Right ventricle myocardium superior (tissue), 1 donor: Measurements from ENCODE around the gene RPL39L. TPM values are rescaled to one million over a fixed set of nuclear protein-coding genes. Genes with fewer than 3 reads are reported as not detected.
"Not testable (repeated sequence)": the region's sequence is repeated elsewhere in the genome, so short reads cannot be mapped to it uniquely, and the experiment has no call there.

Experiments used
- ATAC-seq: fragments of 200-7000 bp; cut with Tn5 transposase; one replicate; pipeline ENCODE4 v1.9.1; 2020; ENCODE audit warnings: mild to moderate bottlenecking; ENCODE audit not compliant: poor library complexity
- DNase-seq: peaks from one replicate; pipeline ENCODE4 v3.0.0-alpha.2; 2020
- intact Hi-C: fragments of 100-400 bp; cut with DNase I; formaldehyde crosslinking; loops from one replicate; pipeline ENCODE4 v1.11.2; 2022
- total RNA-seq: library from RNA; stranded (reverse); fragmentation: NEBNext Ultra II Directional; extraction: Animal tissue kit (Norgen Biotek cat#: 25700); gene quantifications from one replicate; pipeline ENCODE4 v1.2.1, GENCODE V29; 2021
- donor health status: DM: no; HTN: yes; CAD: no; lungs with severe emphysema.

The RPL39L gene
- total RNA-seq, 1 donor from 2014 or later = 3.1 TPM

GRCh38 chr3:187150186-187150585 is 10.9 kb upstream of the RPL39L start:
- DNase-seq = no peak
- ATAC-seq = no peak
- intact Hi-C loops = no loop called here

GRCh38 chr3:187146389-187146788 is 7.1 kb upstream of the RPL39L start:
- DNase-seq (no peak), ATAC-seq (no peak)
- intact Hi-C loops = no loop called here

GRCh38 chr3:187145149-187145895 is 6.0 kb upstream of the RPL39L start:
- ATAC-seq (no peak), DNase-seq (no peak)
- intact Hi-C loops = no loop called here

GRCh38 chr3:187139895-187140253 is 578 bp upstream of the RPL39L start:
- intact Hi-C loops = no loop called here
- DNase-seq (no peak), ATAC-seq (no peak)

GRCh38 chr3:187136936-187137335 is 2.4 kb downstream of the RPL39L start:
- no peak for ATAC-seq
- DNase-seq = no peak
- intact Hi-C loops = no loop called here

- intact Hi-C loops = no loop called here
- DNase-seq (no peak), ATAC-seq (no peak)
Measured at GRCh38 chr3:187136337-187136736, 3.0 kb downstream of the RPL39L start.

- intact Hi-C loops, ATAC-seq, DNase-seq: not testable (repeated sequence)
Measured at GRCh38 chr3:187135172-187135690, 4.1 kb downstream of the RPL39L start.

GRCh38 chr3:187133181-187133580 is 6.1 kb downstream of the RPL39L start:
- intact Hi-C loops, ATAC-seq, DNase-seq: not testable (repeated sequence)

GRCh38 chr3:187132666-187133065 is 6.6 kb downstream of the RPL39L start:
- DNase-seq (no peak), ATAC-seq (no peak)
- intact Hi-C loops = no loop called here

- intact Hi-C loops = no loop called here
- DNase-seq (no peak), ATAC-seq (no peak)
Measured at GRCh38 chr3:187131981-187132380, 7.3 kb downstream of the RPL39L start.

- no peak for DNase-seq
- peak; percentile 79 for ATAC-seq
- intact Hi-C loops = no loop called here
Measured at GRCh38 chr3:187130346-187131066, 8.8 kb downstream of the RPL39L start.

- no peak for DNase-seq
- intact Hi-C loops = no loop called here
- no peak for ATAC-seq
Measured at GRCh38 chr3:187125319-187126031, 13.8 kb downstream of the RPL39L start.

GRCh38 chr3:187122261-187122660 is 17.0 kb downstream of the RPL39L start:
- ATAC-seq = no peak

GRCh38 chr3:187120326-187120725 is 19.0 kb downstream of the RPL39L start:
- DNase-seq = no peak
- no peak for ATAC-seq
- intact Hi-C loops = no loop called here

More at GRCh38 chr3:187122261-187122660, 17.0 kb downstream of the RPL39L start:
- no peak for DNase-seq
- intact Hi-C loops = no loop called here

- no peak for ATAC-seq
- DNase-seq = no peak
- intact Hi-C loops = loop anchor here (10.0 kb wide), 1 partner anchor 560 kb away; the partner anchor contains the start of gene SST
Measured at GRCh38 chr3:187114511-187114910, 24.8 kb downstream of the RPL39L start.

GRCh38 chr3:187112934-187113793 is 26.1 kb downstream of the RPL39L start:
- intact Hi-C loops = loop anchor here (10.0 kb wide), 1 partner anchor 562 kb away; the partner anchor contains the start of gene SST
- DNase-seq (no peak), ATAC-seq (no peak)

- no peak for ATAC-seq
- intact Hi-C loops = loop anchor here (10.0 kb wide), 1 partner anchor 565 kb away; the partner anchor contains the start of gene SST
- DNase-seq = no peak
Measured at GRCh38 chr3:187110156-187110555, 29.1 kb downstream of the RPL39L start.

- DNase-seq (no peak), ATAC-seq (no peak)
- intact Hi-C loops = no loop called here
Measured at GRCh38 chr3:187107989-187108388, 31.3 kb downstream of the RPL39L start.
